AG04450 (cell line): ENCODE results near the gene COL4A3. TPM values are rescaled to one million over a fixed set of nuclear protein-coding genes. Genes with fewer than 3 reads are reported as not detected.

Experiments
- CTCF ChIA-PET: fragments of 300-600, 350-600 bp; formaldehyde crosslinking; extraction: SDS; loops from one replicate; lab custom pipeline; 2022; ENCODE audit warnings: antibody characterized with exemption, inconsistent platforms; lab: Charles Lee
- POLR2A ChIA-PET: fragments of 350-600 bp; formaldehyde crosslinking; extraction: SDS; loops from one replicate; lab custom pipeline; 2021; ENCODE audit warnings: antibody characterized with exemption, inconsistent platforms; lab: Yijun Ruan, JAX
- DNase-seq: peaks from one replicate; pipeline ENCODE4 v3.0.0-alpha.2; 2011; ENCODE audit warnings: low read depth, low spot score
- H3K27ac ChIP-seq: one replicate; pipeline ENCODE4 v1.5.1; 2012; ENCODE audit warnings: low read depth, low read length, control low read depth
- H3K27me3 ChIP-seq: one replicate; pipeline ENCODE4 v1.6.0; 2012; ENCODE audit warnings: low read length; ENCODE audit not compliant: control insufficient read depth, insufficient read depth
- H3K4me3 ChIP-seq: 2 replicates; pipeline ENCODE4 v1.5.1; 2011; ENCODE audit warnings: mild to moderate bottlenecking, low read depth, low read length, control low read depth
- H3K9me3 ChIP-seq: 2 replicates; pipeline ENCODE4 v1.5.1; 2012; ENCODE audit warnings: low read length; ENCODE audit not compliant: control insufficient read depth, insufficient read depth
- CTCF ChIP-seq: IDR thresholded peaks from 2 replicates; pipeline ENCODE4 v1.5.1; 2011; ENCODE audit warnings: low read depth, low read length, control low read depth, inconsistent platforms
- polyA plus RNA-seq: library from polyadenylated mRNA; depleted of rRNA; stranded (reverse); fragments of >200 nt; gene quantifications from 2 replicates; pipeline ENCODE4 v1.2.3, GENCODE V29; 2011

COL4A3 gene
- polyA plus RNA-seq, 1 experiment = 0.07 TPM

GRCh38 chr2:227186751-227187150 is 22.3 kb downstream of the COL4A3 start:
- Histone ChIP-seq H3K27ac (no peak overlapping the region), H3K27me3 (no peaks in the 10 kb centered on the region), H3K4me3 (no peak overlapping the region), H3K9me3 (no peaks in the 10 kb centered on the region)
- ChIA-PET CTCF (no interaction called here), POLR2A (no interaction called here)
- DNase-seq = no peak
- TF ChIP-seq CTCF = no peak

- H3K4me3 ChIP-seq = no peak overlapping the region
- H3K27me3 ChIP-seq = no peaks in the 10 kb centered on the region
- TF ChIP-seq CTCF = no peak
- no peak for DNase-seq
- ChIA-PET POLR2A (no interaction called here), CTCF (interaction anchor here (0.6 to 1.4 kb wide), 2 partner anchors 38 to 50 kb away, joined by 5 to 6 read pairs; no protein-coding TSS in a partner anchor)
- H3K9me3 ChIP-seq = no peaks in the 10 kb centered on the region
- H3K27ac ChIP-seq = no peak overlapping the region
These were observed 23.9 kb downstream of the COL4A3 start for GRCh38 chr2:227188292-227188691.

- POLR2A ChIA-PET = no interaction called here
- no peak for DNase-seq
- CTCF ChIA-PET = interaction anchor here (1.0 kb wide), 1 partner anchor 47 kb away, joined by 4 read pairs; no protein-coding TSS in a partner anchor
- H3K27me3 ChIP-seq = no peaks in the 10 kb centered on the region
- no peak overlapping the region for H3K27ac ChIP-seq
- TF ChIP-seq CTCF = no peak
- H3K9me3 ChIP-seq = no peaks in the 10 kb centered on the region
- no peak overlapping the region for H3K4me3 ChIP-seq
These were observed 26.9 kb downstream of the COL4A3 start for GRCh38 chr2:227191367-227191766.

- POLR2A ChIA-PET = interaction anchor here (0.6 kb wide), 1 partner anchor 495 kb away, joined by 8 read pairs; no protein-coding TSS in a partner anchor
- no peaks in the 10 kb centered on the region for H3K27me3 ChIP-seq
- H3K4me3 ChIP-seq = no peak overlapping the region
- DNase-seq = no peak
- no peak for TF ChIP-seq CTCF
- no peak overlapping the region for H3K27ac ChIP-seq
- H3K9me3 ChIP-seq = no peaks in the 10 kb centered on the region
- CTCF ChIA-PET = no interaction called here
These were observed 28.1 kb downstream of the COL4A3 start for GRCh38 chr2:227192491-227192890.

- TF ChIP-seq CTCF = no peak
- CTCF ChIA-PET = interaction anchor here (1.9 kb wide), 1 partner anchor 44 kb away, joined by 8 read pairs; no protein-coding TSS in a partner anchor
- Histone ChIP-seq H3K4me3 (no peak overlapping the region), H3K9me3 (no peaks in the 10 kb centered on the region), H3K27me3 (no peaks in the 10 kb centered on the region), H3K27ac (no peak overlapping the region)
- POLR2A ChIA-PET = no interaction called here
- DNase-seq = no peak
These were observed 29.8 kb downstream of the COL4A3 start for GRCh38 chr2:227194219-227194618.
